CD4-positive, alpha-beta T cell treated with Interferon alpha-2 for 1 hour (primary cell): ENCODE results near the gene SNX18.
"Not testable (repeated sequence)": the region's sequence is repeated elsewhere in the genome, so short reads cannot be mapped to it uniquely, and the experiment has no call there.

Experiments
- DNase-seq, 2 donors: peaks; one replicate each; pipeline ENCODE4 v3.0.0-alpha.2; 2020 to 2022

The SNX18 gene

GRCh38 chr5:54520438-54520846, 2.9 kb downstream of the SNX18 start:
- no peak for DNase-seq

GRCh38 chr5:54520940-54521339, 3.4 kb downstream of the SNX18 start:
- no peak for DNase-seq

DNA sequence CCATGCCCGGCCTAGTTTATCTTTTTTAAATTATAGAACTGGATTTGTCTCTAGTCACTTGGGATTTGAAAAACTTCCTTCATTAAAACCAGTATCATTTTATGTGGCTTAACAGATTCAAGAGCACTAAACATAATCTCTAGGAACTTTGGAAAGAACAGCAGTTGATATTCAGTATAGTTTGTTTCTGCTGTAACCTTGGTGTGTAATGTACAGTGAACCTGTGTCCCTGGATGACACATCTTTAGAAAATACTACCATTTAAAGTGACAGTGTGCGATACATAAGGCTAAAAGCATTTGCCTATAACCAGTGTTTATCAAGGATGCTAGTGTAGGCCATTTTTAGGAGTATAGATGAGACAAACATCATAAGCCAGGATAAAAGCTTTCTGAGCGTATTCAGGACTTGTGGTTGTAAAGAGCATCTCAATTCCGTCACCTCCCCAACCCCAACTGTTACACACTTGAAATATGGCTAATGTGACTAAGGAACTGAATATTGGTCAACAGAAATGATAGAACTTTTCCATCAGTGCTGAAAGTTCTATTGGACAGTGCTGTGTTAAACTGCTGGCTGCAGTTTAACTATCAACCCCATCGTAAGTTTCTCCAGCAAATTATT, 4.4 kb downstream of the SNX18 start:
- no peak for DNase-seq

DNA sequence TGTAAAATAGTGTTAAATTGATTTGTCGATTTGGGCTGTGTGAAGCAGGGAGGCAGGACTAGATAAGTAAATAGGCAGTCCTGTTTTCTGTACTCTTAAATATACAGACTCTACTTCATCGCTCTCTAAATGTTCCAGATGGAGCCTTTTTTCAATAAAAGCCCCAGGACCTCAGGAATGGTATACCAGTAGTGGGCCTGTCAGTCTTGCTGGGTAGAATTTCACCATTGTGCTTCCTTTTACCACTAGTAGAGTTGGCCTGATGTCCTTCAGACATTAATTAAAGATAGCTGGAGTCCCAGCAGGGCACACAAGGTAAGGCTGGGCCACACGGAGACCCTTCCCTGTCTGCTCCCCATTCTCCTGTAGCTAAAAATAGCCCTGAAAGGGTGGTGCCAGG, 6.0 kb downstream of the SNX18 start:
- no peak for DNase-seq

DNA sequence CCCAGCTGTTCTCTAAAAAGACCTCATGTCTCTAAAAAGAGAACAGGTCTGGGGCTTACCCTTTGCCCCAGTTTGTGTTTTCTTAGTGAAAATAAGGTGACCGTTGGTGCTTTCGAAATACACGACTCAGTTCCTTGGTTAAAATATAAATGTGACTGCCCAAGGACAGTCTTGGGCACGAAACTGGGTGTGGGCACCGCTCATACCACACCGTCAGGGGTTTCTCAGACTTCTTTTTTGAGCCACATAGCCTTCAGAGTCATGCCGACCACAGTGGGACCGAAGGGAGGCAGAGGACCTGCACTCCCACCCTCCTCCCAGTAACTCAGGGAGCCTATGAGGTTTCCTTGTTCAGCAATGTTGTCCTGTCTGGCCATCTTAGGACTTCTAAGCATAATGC, 6.5 kb downstream of the SNX18 start:
- DNase-seq, result no peak

GRCh38 chr5:54524704-54525103, 7.1 kb downstream of the SNX18 start:
- DNase-seq, result no peak

DNA sequence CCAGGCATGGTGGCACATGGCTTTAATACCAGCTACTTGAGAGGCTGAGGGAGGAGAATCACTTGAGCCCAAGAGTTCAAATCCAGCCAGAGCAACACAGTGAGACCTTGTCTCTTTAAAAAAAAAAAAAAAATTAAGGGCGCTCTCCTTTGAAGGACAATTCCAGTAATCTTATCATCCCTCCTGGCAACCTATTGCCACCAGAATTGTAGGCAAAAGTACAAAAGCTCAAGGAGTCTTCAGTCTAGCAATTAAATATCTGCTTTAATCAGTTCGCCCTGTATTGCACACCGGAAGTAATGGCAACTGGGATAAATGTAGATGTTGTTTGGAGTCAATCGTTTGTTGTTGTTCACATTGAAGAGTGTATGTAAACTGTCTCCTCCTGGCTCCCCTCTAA, 7.7 kb downstream of the SNX18 start:
- no peak for DNase-seq

DNA sequence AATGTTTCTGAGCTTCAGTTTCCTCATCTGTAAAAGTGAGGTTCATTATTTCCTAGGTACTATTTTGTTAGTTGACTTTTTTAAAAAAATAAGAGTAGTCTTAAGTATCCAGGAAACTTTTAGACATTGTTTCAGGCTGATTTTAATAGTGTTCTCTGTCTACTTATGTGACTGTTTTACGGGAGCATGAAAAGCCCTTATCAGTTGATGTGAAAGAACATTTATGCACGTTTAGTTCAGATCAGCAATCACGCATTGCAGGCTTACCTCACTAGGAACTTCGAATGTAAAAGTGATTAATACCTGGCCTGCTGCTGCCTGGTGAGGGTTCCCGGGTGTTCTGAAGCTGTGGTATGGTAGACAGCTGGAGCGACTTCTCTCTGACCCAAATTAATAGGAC, 8.1 kb downstream of the SNX18 start:
- DNase-seq, result no peak

DNA sequence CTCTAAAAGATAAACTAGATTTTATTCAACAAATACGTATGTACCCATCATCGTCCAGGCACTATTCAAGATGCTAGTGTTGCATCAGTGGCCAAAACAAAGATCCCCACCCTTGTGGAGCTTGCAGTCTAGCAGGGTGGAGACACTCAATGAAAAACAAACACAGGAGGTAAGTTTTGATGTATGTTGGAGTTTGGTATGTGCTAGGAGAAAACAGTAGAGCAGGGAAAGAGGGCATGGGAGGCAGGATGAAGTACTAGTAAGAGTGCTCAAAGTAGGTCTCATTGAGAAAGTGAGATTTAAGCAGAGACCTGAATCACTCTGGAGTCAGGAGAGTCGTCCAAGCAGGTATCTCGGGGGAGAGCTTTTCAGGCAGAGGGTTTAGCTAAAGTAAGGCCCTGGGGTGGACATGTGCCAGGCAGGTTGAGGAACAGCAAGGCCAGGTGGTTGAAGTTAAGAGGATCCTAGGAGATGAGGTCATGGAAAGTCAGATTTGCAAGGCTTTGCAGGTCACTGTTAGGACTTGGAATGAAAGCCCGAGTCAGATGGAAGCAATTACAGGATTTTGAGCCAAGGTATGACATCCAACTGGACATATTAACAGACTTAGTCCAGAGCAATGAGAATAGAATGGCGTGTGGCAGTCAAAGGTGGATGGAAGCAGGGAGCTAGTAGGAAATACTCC, 9.2 kb downstream of the SNX18 start:
- DNase-seq, result no peak

- no peak for DNase-seq
These were observed 11.2 kb downstream of the SNX18 start for GRCh38 chr5:54528633-54529209.

- DNase-seq, result no peak
These were observed 12.0 kb downstream of the SNX18 start for GRCh38 chr5:54529565-54529964.

- DNase-seq, result no peak
These were observed 14.0 kb downstream of the SNX18 start for GRCh38 chr5:54531546-54531945.

GRCh38 chr5:54533541-54534190, 16.1 kb downstream of the SNX18 start:
- no peak for DNase-seq

DNA sequence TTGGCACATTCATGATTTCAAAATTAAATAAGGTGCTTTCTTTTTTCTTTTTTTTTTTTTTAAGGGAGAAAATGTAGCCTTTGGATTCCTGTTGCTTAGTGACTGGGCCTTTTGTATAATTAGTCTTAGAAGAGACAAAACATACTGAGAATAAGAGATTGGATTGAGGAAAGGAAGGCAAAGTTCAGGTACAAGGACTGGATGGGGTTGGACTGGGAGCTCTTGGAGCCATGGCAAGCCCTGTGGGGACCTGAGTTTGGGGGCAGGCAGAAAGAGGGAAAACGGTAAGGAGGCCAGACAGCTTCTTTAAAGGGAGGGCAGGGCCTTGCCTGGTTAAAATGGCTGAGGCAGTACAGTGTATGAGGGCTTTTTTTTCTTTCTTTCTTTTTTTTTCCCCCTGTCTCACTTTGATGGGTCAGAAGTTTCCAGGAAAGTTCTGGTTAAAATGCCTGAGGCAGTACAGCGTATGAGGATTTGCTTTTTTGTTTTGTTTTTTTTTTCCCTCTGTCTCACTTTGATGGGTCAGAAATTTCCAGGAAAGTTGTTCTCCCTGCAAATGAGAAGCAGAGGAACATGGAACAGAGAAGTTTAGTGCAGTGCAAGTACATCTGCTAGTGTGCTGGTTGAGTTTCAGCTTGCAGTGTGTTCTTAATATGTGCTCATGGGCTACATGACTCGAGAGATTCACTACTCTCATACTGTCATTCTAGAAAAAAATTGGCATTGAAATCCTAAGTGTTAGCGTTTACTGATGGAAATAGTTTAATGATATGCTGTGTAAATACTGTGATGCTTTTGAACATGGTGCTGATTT, 16.8 kb downstream of the SNX18 start:
- no peak for DNase-seq

DNA sequence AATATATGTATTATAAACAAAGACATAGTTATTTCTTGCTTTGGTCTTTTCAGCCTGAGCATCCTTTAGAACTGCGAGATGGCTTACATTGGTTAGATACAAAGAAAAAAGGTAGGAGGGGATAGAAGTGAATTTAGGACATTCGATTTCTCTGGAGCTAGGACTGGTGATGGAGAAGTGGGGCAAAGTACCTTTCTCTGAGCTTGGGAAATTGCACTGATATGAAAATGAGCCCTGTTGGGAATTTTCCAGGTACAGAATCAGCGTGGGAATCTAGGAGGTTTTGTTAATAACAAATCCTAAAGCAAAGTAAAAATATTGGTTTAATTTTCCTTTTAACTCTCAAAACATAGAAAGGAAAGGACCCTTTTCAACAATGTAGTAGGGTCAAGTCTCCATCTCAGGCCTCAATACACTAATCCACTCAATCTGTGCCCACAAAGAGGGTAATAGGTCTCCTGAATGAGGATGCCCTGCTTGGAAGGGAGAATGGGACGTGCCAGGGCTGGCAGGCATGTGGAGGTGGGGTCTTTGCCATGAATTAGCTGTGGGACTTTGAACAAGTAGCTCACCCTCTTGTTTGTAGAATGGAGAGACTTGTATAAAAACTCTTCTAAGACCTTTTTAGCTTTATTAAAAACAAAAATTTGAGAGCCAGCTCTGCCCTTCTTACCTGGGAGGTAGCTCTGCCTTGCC, 17.7 kb downstream of the SNX18 start:
- DNase-seq, result no peak

GRCh38 chr5:54536375-54536774, 18.8 kb downstream of the SNX18 start:
- DNase-seq, result not testable (repeated sequence)

GRCh38 chr5:54536861-54537260, 19.3 kb downstream of the SNX18 start:
- DNase-seq, result not testable (repeated sequence)

- no peak for DNase-seq
These were observed 20.2 kb downstream of the SNX18 start for GRCh38 chr5:54537725-54538124.

- DNase-seq, result no peak
These were observed 20.6 kb downstream of the SNX18 start for GRCh38 chr5:54538156-54538555.

GRCh38 chr5:54539001-54539400, 21.4 kb downstream of the SNX18 start:
- DNase-seq, result no peak

GRCh38 chr5:54540286-54540685, 22.7 kb downstream of the SNX18 start:
- no peak for DNase-seq
